K562 (cell line): Measurements from ENCODE around the gene ACP1. TPM values are rescaled to one million over a fixed set of nuclear protein-coding genes. Genes with fewer than 3 reads are reported as not detected.

Experiments
- GMEB1 ChIP-seq: fragments of 250-450 bp; sonication (Bioruptor Pico); IDR thresholded peaks from 2 replicates; pipeline ENCODE4 v1.4.0; 2020; ENCODE audit warnings: mild to moderate bottlenecking
- HLTF ChIP-seq: fragments of 450-650 bp; IDR thresholded peaks from 2 replicates; pipeline ENCODE4 v1.6.1; 2016
- HMBOX1 ChIP-seq: sonication (generic); IDR thresholded peaks from 2 replicates; pipeline ENCODE4 v1.6.1; 2016
- IRF9 ChIP-seq: fragments of 450-650 bp; IDR thresholded peaks from 2 replicates; pipeline ENCODE4 v1.6.1; 2016; ENCODE audit warnings: missing biosample characterization, missing genetic modification characterization
- JUNB ChIP-seq: fragments of 450-650 bp; formaldehyde crosslinking; conservative IDR thresholded peaks from 2 replicates; pipeline ENCODE4 v1.4.0; 2020; ENCODE audit warnings: mild to moderate bottlenecking
- NFXL1 ChIP-seq: fragments of 450-650 bp; formaldehyde crosslinking; IDR thresholded peaks from 2 replicates; pipeline ENCODE4 v1.4.0; 2021; ENCODE audit warnings: mild to moderate bottlenecking
- POLR2AphosphoS5 ChIP-seq: IDR thresholded peaks from 2 replicates; pipeline ENCODE4 v1.6.1; 2011; ENCODE audit warnings: mild to moderate bottlenecking, low read depth, low read length, moderate library complexity; ENCODE audit not compliant: control insufficient read depth, insufficient read depth
- TRIM28 ChIP-seq: fragments of 450-650 bp; IDR thresholded peaks from 2 replicates; pipeline ENCODE4 v1.6.1; 2017
- ZNF133 ChIP-seq: fragments of 250-450 bp; sonication (Bioruptor Pico); IDR thresholded peaks from 2 replicates; pipeline ENCODE4 v1.4.0; 2020; ENCODE audit warnings: mild to moderate bottlenecking
- ZNF212 ChIP-seq: fragments of 450-650 bp; formaldehyde crosslinking; IDR thresholded peaks from 2 replicates; pipeline ENCODE4 v1.4.0; 2020; ENCODE audit warnings: mild to moderate bottlenecking
- ZNF224 ChIP-seq: sonication (generic); formaldehyde crosslinking; IDR thresholded peaks from 2 replicates; pipeline ENCODE4 v1.8.0; 2022; ENCODE audit warnings: mild to moderate bottlenecking, missing genetic modification reagents
- ZNF347 ChIP-seq: fragments of 450-650 bp; formaldehyde crosslinking; IDR thresholded peaks from 2 replicates; pipeline ENCODE4 v1.4.0; 2020; ENCODE audit warnings: low read depth, mild to moderate bottlenecking, moderate library complexity
- ZNF41 ChIP-seq: fragments of 250-450 bp; sonication (Bioruptor Pico); conservative IDR thresholded peaks from 2 replicates; pipeline ENCODE4 v1.4.0; 2020; ENCODE audit warnings: mild to moderate bottlenecking
- polyA plus RNA-seq, 8 experiments: library from polyadenylated mRNA; depleted of rRNA in 4 of 8; stranded (reverse) in 5 of 8; unstranded in 3 of 8; fragments of >200 nt; fragmentation: Nextera tagmentation in 2 of 8; fragmentation: Illumina TruSeq in 1 of 8; extraction: Ambion mirVana in 2 of 8; extraction: Trizol in 1 of 8; gene quantifications; 2 replicates each; pipeline versions ENCODE4 v1.2.1 to v1.2.3, GENCODE V29; 2011 to 2014; ENCODE audit warnings: inconsistent platforms in 1 of 8, missing spikeins in 1 of 8
- total RNA-seq, 7 experiments: library from RNA; depleted of rRNA in 6 of 7; stranded (reverse); fragments of >200 nt in 6 of 7; fragmentation: Illumina TruSeq in 2 of 7; extraction: Trizol in 2 of 7; gene quantifications; 2 replicates each; pipeline versions ENCODE4 v1.2.1 to v1.2.3, GENCODE V29; 2011 to 2021; ENCODE audit warnings: low replicate concordance in 1 of 7
- TF ChIP-seq, protein P1 (sequence below): sonication (generic); formaldehyde crosslinking; IDR thresholded peaks from 2 replicates; pipeline ENCODE4 v1.8.1; 2022; ENCODE audit warnings: missing genetic modification reagents
- TF ChIP-seq, protein P2 (sequence below), 3 experiments: fragments of 200-800 bp in 1 of 3; sonication (Bioruptor generic) in 1 of 3; sonication (generic) in 1 of 3; formaldehyde crosslinking in 1 of 3; IDR thresholded peaks; 2 replicates each; pipeline versions ENCODE4 v1.6.1 to v1.8.0; 2016 to 2022; ENCODE audit warnings: mild to moderate bottlenecking in 2 of 3, missing compliant biosample characterization in 2 of 3, missing genetic modification characterization in 2 of 3, missing genetic modification reagents in 1 of 3
- TF ChIP-seq, protein P3 (sequence below): fragments of 250-450 bp; sonication (Bioruptor Pico); IDR thresholded peaks from 2 replicates; pipeline ENCODE4 v1.8.0; 2022; ENCODE audit warnings: moderate library complexity, mild to moderate bottlenecking, inconsistent platforms
- TF ChIP-seq, protein P4 (sequence below): sonication (generic); formaldehyde crosslinking; IDR thresholded peaks from 2 replicates; pipeline ENCODE4 v1.8.1; 2023; ENCODE audit warnings: mild to moderate bottlenecking, missing genetic modification reagents, moderate library complexity

Gene ACP1
- total and polyA plus RNA-seq, 9 of the 15 experiments (the other 6 are each of a cell fraction or from before 2014, with no cell fraction given), result 139 to 493 (median 189) TPM

DNA sequence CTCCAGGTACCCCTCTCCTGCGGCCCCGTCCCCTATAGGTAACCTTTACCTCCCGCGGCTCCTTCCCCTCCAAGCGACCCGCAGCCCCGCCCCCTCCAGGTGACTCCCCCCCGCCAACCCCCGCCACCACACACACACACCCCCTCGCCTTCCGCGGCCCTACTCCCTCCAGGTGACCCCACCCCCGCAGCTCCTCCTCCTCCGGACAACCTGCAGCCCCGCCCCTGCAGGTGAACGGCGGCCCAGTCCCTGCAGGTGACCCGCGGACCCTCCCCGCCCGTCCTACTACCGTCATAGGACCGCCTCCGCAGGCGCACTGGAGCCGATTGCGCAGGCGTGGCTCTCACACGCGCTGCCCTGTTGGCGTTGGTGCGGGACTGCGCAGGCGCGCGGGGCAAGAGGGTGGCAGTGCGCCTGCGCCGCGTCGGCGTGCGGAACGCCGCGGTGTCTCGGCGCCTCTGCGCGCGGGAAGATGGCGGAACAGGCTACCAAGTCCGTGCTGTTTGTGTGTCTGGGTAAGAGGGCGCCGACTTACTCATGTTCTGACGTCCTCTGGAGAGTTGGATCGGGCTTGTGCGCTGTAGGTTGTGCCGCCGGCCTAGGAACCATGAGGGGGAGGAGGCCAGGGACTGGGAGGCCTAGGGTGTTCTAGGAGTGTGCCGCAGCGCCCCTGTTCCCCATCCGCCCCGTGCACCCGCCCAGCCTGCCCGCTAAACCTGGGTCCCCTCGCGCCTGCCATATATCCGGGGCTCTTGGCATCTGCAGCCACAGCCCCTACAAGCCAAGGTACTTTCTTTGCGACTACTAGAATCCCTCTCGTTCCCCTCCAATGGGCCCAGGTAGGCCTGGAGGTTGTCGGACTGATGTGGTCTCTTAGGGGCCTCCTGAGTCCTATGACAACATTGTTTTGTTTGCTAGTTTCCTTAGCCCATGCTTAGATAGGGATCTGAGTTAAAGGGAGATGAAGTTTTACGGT lies at the start of gene ACP1 (continued):
- TF ChIP-seq, protein P1, sequence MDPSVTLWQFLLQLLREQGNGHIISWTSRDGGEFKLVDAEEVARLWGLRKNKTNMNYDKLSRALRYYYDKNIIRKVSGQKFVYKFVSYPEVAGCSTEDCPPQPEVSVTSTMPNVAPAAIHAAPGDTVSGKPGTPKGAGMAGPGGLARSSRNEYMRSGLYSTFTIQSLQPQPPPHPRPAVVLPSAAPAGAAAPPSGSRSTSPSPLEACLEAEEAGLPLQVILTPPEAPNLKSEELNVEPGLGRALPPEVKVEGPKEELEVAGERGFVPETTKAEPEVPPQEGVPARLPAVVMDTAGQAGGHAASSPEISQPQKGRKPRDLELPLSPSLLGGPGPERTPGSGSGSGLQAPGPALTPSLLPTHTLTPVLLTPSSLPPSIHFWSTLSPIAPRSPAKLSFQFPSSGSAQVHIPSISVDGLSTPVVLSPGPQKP (CRISPR knock-in tag), result no peak
- TF ChIP-seq HMBOX1 (no peak), NFXL1 (CRISPR knock-in tag) (no peak), ZNF212 (CRISPR knock-in tag) (no peak), GMEB1 (CRISPR knock-in tag) (peak; percentile 90), ZNF133 (no peak), ZNF224 (CRISPR knock-in tag) (no peak), IRF9 (tag) (no peak), TRIM28 (no peak), JUNB (CRISPR knock-in tag) (no peak), HLTF (no peak), POLR2AphosphoS5 (peak; percentile 86), ZNF347 (CRISPR knock-in tag) (no peak), ZNF41 (CRISPR knock-in tag) (no peak)
- TF ChIP-seq, protein P2, sequence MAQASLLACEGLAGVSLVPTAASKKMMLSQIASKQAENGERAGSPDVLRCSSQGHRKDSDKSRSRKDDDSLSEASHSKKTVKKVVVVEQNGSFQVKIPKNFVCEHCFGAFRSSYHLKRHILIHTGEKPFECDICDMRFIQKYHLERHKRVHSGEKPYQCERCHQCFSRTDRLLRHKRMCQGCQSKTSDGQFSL (CRISPR knock-in tag; IDR thresholded peaks at IDR 0.05), result peak; percentile 74
- TF ChIP-seq, protein P2 (tag; IDR thresholded peaks at IDR 0.05), result peak in 1 of 2 experiments; percentile 36; a peak in 1 of 4 replicates
- TF ChIP-seq, protein P3, sequence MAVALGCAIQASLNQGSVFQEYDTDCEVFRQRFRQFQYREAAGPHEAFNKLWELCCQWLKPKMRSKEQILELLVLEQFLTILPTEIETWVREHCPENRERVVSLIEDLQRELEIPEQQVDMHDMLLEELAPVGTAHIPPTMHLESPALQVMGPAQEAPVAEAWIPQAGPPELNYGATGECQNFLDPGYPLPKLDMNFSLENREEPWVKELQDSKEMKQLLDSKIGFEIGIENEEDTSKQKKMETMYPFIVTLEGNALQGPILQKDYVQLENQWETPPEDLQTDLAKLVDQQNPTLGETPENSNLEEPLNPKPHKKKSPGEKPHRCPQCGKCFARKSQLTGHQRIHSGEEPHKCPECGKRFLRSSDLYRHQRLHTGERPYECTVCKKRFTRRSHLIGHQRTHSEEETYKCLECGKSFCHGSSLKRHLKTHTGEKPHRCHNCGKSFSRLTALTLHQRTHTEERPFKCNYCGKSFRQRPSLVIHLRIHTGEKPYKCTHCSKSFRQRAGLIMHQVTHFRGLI (CRISPR knock-in tag), result no peak
- TF ChIP-seq, protein P4, sequence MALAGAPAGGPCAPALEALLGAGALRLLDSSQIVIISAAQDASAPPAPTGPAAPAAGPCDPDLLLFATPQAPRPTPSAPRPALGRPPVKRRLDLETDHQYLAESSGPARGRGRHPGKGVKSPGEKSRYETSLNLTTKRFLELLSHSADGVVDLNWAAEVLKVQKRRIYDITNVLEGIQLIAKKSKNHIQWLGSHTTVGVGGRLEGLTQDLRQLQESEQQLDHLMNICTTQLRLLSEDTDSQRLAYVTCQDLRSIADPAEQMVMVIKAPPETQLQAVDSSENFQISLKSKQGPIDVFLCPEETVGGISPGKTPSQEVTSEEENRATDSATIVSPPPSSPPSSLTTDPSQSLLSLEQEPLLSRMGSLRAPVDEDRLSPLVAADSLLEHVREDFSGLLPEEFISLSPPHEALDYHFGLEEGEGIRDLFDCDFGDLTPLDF (CRISPR knock-in tag), result no peak
